ENCODE data around the gene MPEG1.

MPEG1 gene

DNA sequence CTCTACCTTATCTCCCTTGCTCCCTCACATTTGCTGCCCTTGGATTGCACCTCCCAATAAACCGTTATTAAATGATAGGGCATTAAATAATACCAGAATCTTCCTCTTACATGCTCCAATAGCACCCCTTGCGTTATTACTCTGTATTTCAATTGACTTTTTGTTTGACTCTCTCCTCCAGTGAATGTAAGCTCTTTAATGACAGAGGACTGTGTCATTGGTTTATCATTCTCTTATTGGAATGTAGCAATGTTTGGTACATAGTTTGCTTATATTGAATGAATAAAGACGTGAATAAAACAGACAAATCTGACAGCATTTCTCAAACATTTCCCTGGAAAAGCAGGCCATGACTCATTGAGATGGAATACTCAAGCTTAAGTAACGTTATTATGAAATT, 8.7 kb upstream of the MPEG1 start:
- Histone ChIP-seq H2AFZ (ENCODE audit: low read length) (no peak overlapping the region), H3K9ac (ENCODE audit: low read depth, low read length, poor library complexity, severe bottlenecking) (no peak overlapping the region), H3F3A (ENCODE audit: low read depth) (no peaks in the 10 kb centered on the region), H3K9me3 (ENCODE audit: insufficient read depth, low read depth, low read length) (no peaks in the 10 kb centered on the region), H3K4me1 (ENCODE audit: insufficient read depth, low read length, poor library complexity, severe bottlenecking) (peaks cover 6% of the 10 kb centered on the region), H3K4me2 (ENCODE audit: low read depth, low read length, poor library complexity, severe bottlenecking) (no peak overlapping the region), H3K36me3 (ENCODE audit: insufficient read depth, low read length) (no peaks in the 10 kb centered on the region), H3K27me3 (ENCODE audit: insufficient read depth, low read length, poor library complexity, severe bottlenecking) (no peaks in the 10 kb centered on the region), H3K9me2 (replicated peaks; ENCODE audit: low read depth, low read length) (no peaks in the 10 kb centered on the region), H3K79me2 (ENCODE audit: insufficient read depth, low read length) (no peaks in the 10 kb centered on the region), H4K20me1 (ENCODE audit: insufficient read depth, low read length, poor library complexity, severe bottlenecking) (no peaks in the 10 kb centered on the region), H3K4me3 (ENCODE audit: low read length, poor library complexity, severe bottlenecking) (no peak overlapping the region)
- TF ChIP-seq EZH2phosphoT487 (IDR thresholded peaks at IDR 0.05; ENCODE audit: borderline replicate concordance) = no peak
- TF ChIP-seq, protein P1, sequence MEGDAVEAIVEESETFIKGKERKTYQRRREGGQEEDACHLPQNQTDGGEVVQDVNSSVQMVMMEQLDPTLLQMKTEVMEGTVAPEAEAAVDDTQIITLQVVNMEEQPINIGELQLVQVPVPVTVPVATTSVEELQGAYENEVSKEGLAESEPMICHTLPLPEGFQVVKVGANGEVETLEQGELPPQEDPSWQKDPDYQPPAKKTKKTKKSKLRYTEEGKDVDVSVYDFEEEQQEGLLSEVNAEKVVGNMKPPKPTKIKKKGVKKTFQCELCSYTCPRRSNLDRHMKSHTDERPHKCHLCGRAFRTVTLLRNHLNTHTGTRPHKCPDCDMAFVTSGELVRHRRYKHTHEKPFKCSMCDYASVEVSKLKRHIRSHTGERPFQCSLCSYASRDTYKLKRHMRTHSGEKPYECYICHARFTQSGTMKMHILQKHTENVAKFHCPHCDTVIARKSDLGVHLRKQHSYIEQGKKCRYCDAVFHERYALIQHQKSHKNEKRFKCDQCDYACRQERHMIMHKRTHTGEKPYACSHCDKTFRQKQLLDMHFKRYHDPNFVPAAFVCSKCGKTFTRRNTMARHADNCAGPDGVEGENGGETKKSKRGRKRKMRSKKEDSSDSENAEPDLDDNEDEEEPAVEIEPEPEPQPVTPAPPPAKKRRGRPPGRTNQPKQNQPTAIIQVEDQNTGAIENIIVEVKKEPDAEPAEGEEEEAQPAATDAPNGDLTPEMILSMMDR (conservative IDR thresholded peaks at IDR 0.05; ENCODE audit: low read length) = no peak

DNA sequence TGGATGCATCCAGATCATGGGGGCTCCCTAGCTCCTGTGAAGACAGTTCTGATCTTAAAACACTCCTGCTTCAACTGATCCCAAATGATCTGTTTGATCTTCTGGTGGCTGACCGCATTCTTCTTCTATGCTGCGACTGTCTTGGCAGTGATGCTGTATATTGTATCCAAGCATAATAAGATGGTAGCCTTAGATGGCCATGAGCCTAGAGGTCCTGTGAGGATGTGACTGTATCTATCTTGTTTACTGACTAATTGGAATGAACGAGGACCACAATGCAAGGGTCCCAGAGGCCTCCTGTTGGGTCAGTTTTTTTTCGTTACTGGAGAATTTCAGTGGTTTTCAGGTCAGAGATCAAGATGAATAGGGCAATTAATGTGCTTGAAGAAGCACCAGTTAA, 7.1 kb upstream of the MPEG1 start:
- TF ChIP-seq, protein P1 (conservative IDR thresholded peaks at IDR 0.05; ENCODE audit: low read length) = no peak
- no peak for TF ChIP-seq EZH2phosphoT487 (IDR thresholded peaks at IDR 0.05; ENCODE audit: borderline replicate concordance)
- H3K9me3 ChIP-seq (ENCODE audit: insufficient read depth, low read depth, low read length) = no peaks in the 10 kb centered on the region
- no peaks in the 10 kb centered on the region for H3K79me2 ChIP-seq (ENCODE audit: insufficient read depth, low read length)
- no peaks in the 10 kb centered on the region for H3K36me3 ChIP-seq (ENCODE audit: insufficient read depth, low read length)
- no peak overlapping the region for H3K9ac ChIP-seq (ENCODE audit: low read depth, low read length, poor library complexity, severe bottlenecking)
- H3K4me3 ChIP-seq (ENCODE audit: low read length, poor library complexity, severe bottlenecking) = no peak overlapping the region
- no peaks in the 10 kb centered on the region for H3K27me3 ChIP-seq (ENCODE audit: insufficient read depth, low read length, poor library complexity, severe bottlenecking)
- H2AFZ ChIP-seq (ENCODE audit: low read length) = no peak overlapping the region
- no peaks in the 10 kb centered on the region for H4K20me1 ChIP-seq (ENCODE audit: insufficient read depth, low read length, poor library complexity, severe bottlenecking)
- H3K4me1 ChIP-seq (ENCODE audit: insufficient read depth, low read length, poor library complexity, severe bottlenecking) = peaks cover 7% of the 10 kb centered on the region
- no peaks in the 10 kb centered on the region for H3K9me2 ChIP-seq (replicated peaks; ENCODE audit: low read depth, low read length)
- H3F3A ChIP-seq (ENCODE audit: low read depth) = no peaks in the 10 kb centered on the region
- H3K4me2 ChIP-seq (ENCODE audit: low read depth, low read length, poor library complexity, severe bottlenecking) = no peak overlapping the region

DNA sequence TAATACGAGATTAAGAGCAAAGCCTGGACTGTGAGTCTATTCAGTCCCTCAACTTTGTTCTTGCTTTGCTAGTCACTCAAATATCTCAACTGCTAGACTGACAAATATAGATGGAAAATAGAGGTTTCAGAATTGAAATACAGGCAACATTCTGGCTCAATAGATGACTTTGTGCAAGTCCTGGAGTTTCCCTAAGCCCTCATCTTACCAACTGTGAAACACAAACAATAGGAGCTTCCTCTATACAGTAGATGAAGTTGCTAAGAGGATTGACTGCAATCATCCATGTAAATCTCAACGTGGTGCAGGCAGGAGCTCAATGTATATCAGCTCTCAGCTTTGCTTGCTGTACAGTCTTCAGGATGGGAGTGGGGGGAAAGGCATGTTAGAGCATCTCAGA, 6.2 kb upstream of the MPEG1 start:
- Histone ChIP-seq H3K4me2 (ENCODE audit: low read depth, low read length, poor library complexity, severe bottlenecking) (no peak overlapping the region), H2AFZ (ENCODE audit: low read length) (no peak overlapping the region), H3K9ac (ENCODE audit: low read depth, low read length, poor library complexity, severe bottlenecking) (no peak overlapping the region), H3K36me3 (ENCODE audit: insufficient read depth, low read length) (no peaks in the 10 kb centered on the region), H3K4me1 (ENCODE audit: insufficient read depth, low read length, poor library complexity, severe bottlenecking) (peaks cover 7% of the 10 kb centered on the region), H3F3A (ENCODE audit: low read depth) (no peaks in the 10 kb centered on the region), H4K20me1 (ENCODE audit: insufficient read depth, low read length, poor library complexity, severe bottlenecking) (no peaks in the 10 kb centered on the region), H3K9me3 (ENCODE audit: insufficient read depth, low read depth, low read length) (no peaks in the 10 kb centered on the region), H3K27me3 (ENCODE audit: insufficient read depth, low read length, poor library complexity, severe bottlenecking) (no peaks in the 10 kb centered on the region), H3K4me3 (ENCODE audit: low read length, poor library complexity, severe bottlenecking) (no peak overlapping the region), H3K79me2 (ENCODE audit: insufficient read depth, low read length) (no peaks in the 10 kb centered on the region), H3K9me2 (replicated peaks; ENCODE audit: low read depth, low read length) (no peaks in the 10 kb centered on the region)
- TF ChIP-seq, protein P1 (conservative IDR thresholded peaks at IDR 0.05; ENCODE audit: low read length) = no peak
- no peak for TF ChIP-seq EZH2phosphoT487 (IDR thresholded peaks at IDR 0.05; ENCODE audit: borderline replicate concordance)
